H9 (cell line): Measurements from ENCODE around the gene DALRD3. TPM values are rescaled to one million over a fixed set of nuclear protein-coding genes. Genes with fewer than 3 reads are reported as not detected.

Source experiments
- DNase-seq: peaks from one replicate; pipeline ENCODE4 v3.0.0-alpha.2; 2017
- H2AFZ ChIP-seq: one replicate; pipeline ENCODE4 v1.6.1; 2013; ENCODE audit warnings: mild to moderate bottlenecking, low read length, control low read depth, moderate library complexity
- H2AK5ac ChIP-seq: 2 replicates; pipeline ENCODE4 v1.6.1; 2013; ENCODE audit warnings: low read length, control low read depth, mixed read lengths; ENCODE audit not compliant: insufficient read length
- H2BK120ac ChIP-seq: one replicate; pipeline ENCODE4 v1.6.1; 2013; ENCODE audit warnings: low read depth, mild to moderate bottlenecking, low read length, control low read depth, inconsistent platforms; ENCODE audit not compliant: poor library complexity, severe bottlenecking
- H2BK12ac ChIP-seq: 2 replicates; pipeline ENCODE4 v1.6.1; 2013; ENCODE audit warnings: low read length, control low read depth, mixed read lengths, low read depth; ENCODE audit not compliant: insufficient read length
- H2BK15ac ChIP-seq: 2 replicates; pipeline ENCODE4 v1.6.1; 2013; ENCODE audit warnings: low read depth, low read length, control low read depth
- H2BK20ac ChIP-seq: one replicate; pipeline ENCODE4 v1.6.1; 2013; ENCODE audit warnings: low read depth, mild to moderate bottlenecking, low read length, control low read depth, inconsistent platforms; ENCODE audit not compliant: poor library complexity, severe bottlenecking
- H2BK5ac ChIP-seq: 2 replicates; pipeline ENCODE4 v1.6.1; 2013; ENCODE audit warnings: low read length, control low read depth, mixed read lengths; ENCODE audit not compliant: insufficient read length
- H3K14ac ChIP-seq: 2 replicates; pipeline ENCODE4 v1.6.1; 2013; ENCODE audit warnings: low read length, control low read depth; ENCODE audit not compliant: insufficient read depth
- H3K18ac ChIP-seq: 2 replicates; pipeline ENCODE4 v1.6.1; 2013; ENCODE audit warnings: low read depth, mild to moderate bottlenecking, mixed read lengths, low read length, control low read depth; ENCODE audit not compliant: insufficient read length
- H3K23ac ChIP-seq: 2 replicates; pipeline ENCODE4 v1.6.1; 2013; ENCODE audit warnings: low read length, control low read depth, mixed read lengths, low read depth; ENCODE audit not compliant: insufficient read length
- H3K23me2 ChIP-seq: 2 replicates; pipeline ENCODE4 v1.6.1; 2013; ENCODE audit warnings: low read depth, mild to moderate bottlenecking, mixed read lengths, low read length, control low read depth; ENCODE audit not compliant: insufficient read length, poor library complexity, severe bottlenecking
- H3K27ac ChIP-seq: 2 replicates; pipeline ENCODE4 v1.5.1; 2013; ENCODE audit warnings: low read length, control low read depth, mixed read lengths, low read depth; ENCODE audit not compliant: insufficient read length
- H3K27me3 ChIP-seq: 2 replicates; pipeline ENCODE4 v1.6.1; 2013; ENCODE audit warnings: low read length, control low read depth, inconsistent platforms; ENCODE audit not compliant: insufficient read depth
- H3K4ac ChIP-seq: 2 replicates; pipeline ENCODE4 v1.6.1; 2013; ENCODE audit warnings: low read depth, mild to moderate bottlenecking, control low read depth, inconsistent platforms, low read length, moderate library complexity
- H3K4me1 ChIP-seq: 2 replicates; pipeline ENCODE4 v1.6.1; 2013; ENCODE audit warnings: low read length, control low read depth, inconsistent platforms; ENCODE audit not compliant: insufficient read depth
- H3K4me2 ChIP-seq: 2 replicates; pipeline ENCODE4 v1.6.1; 2013; ENCODE audit warnings: low read length, control low read depth, mixed read lengths; ENCODE audit not compliant: insufficient read length, insufficient read depth
- H3K56ac ChIP-seq: 2 replicates; pipeline ENCODE4 v1.6.1; 2013; ENCODE audit warnings: low read depth, mild to moderate bottlenecking, mixed read lengths, low read length, control low read depth; ENCODE audit not compliant: insufficient read length
- H3K79me1 ChIP-seq: 2 replicates; pipeline ENCODE4 v1.6.1; 2013; ENCODE audit warnings: low read depth, mild to moderate bottlenecking, moderate library complexity, low read length, control low read depth, inconsistent platforms; ENCODE audit not compliant: insufficient read depth, poor library complexity, severe bottlenecking
- H3K79me2 ChIP-seq: 2 replicates; pipeline ENCODE4 v1.6.1; 2013; ENCODE audit warnings: low read length, control low read depth, inconsistent platforms; ENCODE audit not compliant: insufficient read depth
- H3K9ac ChIP-seq: 2 replicates; pipeline ENCODE4 v1.6.1; 2013; ENCODE audit warnings: low read length, control low read depth, mixed read lengths; ENCODE audit not compliant: insufficient read length; ENCODE audit errors: extremely low read depth
- H3K9me3 ChIP-seq: one replicate; pipeline ENCODE4 v1.6.1; 2013; ENCODE audit warnings: low read depth, low read length, inconsistent platforms; ENCODE audit not compliant: control insufficient read depth
- H3T11ph ChIP-seq: one replicate; pipeline ENCODE4 v1.6.1; 2013; ENCODE audit warnings: mild to moderate bottlenecking, low read length, control low read depth, inconsistent platforms
- H4K20me1 ChIP-seq: one replicate; pipeline ENCODE4 v1.6.1; 2013; ENCODE audit not compliant: control insufficient read depth, insufficient read length, insufficient read depth
- H4K5ac ChIP-seq: 2 replicates; pipeline ENCODE4 v1.6.1; 2013; ENCODE audit warnings: low read depth, mild to moderate bottlenecking, mixed read lengths, low read length, control low read depth; ENCODE audit not compliant: insufficient read length
- H4K8ac ChIP-seq: replicated peaks from 2 replicates; pipeline ENCODE4 v1.6.1; 2013; ENCODE audit warnings: low read length, control low read depth, mixed read lengths, low read depth; ENCODE audit not compliant: insufficient read length
- H4K91ac ChIP-seq: 2 replicates; pipeline ENCODE4 v1.6.1; 2013; ENCODE audit warnings: low read depth, mild to moderate bottlenecking, moderate library complexity, mixed read lengths, low read length, control low read depth; ENCODE audit not compliant: insufficient read length
- H3K27ac Mint-ChIP-seq, 3 experiments: 2 replicates in 2 of 3; 3 replicates in 1 of 3; pipeline ENCODE4 v1.8.0; 2020 to 2021; ENCODE audit warnings: mixed read lengths in 3 of 3, mild to moderate bottlenecking in 1 of 3, moderate library complexity in 1 of 3
- H3K27me3 Mint-ChIP-seq: 2 replicates; pipeline ENCODE4 v1.8.0; 2021; ENCODE audit warnings: low read depth, mild to moderate bottlenecking, moderate library complexity, mixed read lengths
- H3K36me3 Mint-ChIP-seq, 3 experiments: 2 replicates in 2 of 3; 3 replicates in 1 of 3; pipeline ENCODE4 v1.8.0; 2020 to 2021; ENCODE audit warnings: low read depth in 3 of 3, mixed read lengths in 3 of 3; ENCODE audit not compliant: insufficient read depth in 1 of 3
- H3K4me1 Mint-ChIP-seq, 2 experiments: 2 replicates each; pipeline ENCODE4 v1.8.0; 2020; ENCODE audit warnings: mixed read lengths in 2 of 2
- H3K4me3 Mint-ChIP-seq, 2 experiments: 2 replicates in 1 of 2; 3 replicates in 1 of 2; pipeline ENCODE4 v1.8.0; 2020 to 2021; ENCODE audit warnings: mild to moderate bottlenecking in 2 of 2, mixed read lengths in 2 of 2, moderate library complexity in 1 of 2
- H3K9me3 Mint-ChIP-seq, 2 experiments: 2 replicates in 1 of 2; 3 replicates in 1 of 2; pipeline ENCODE4 v1.8.0; 2020; ENCODE audit warnings: mild to moderate bottlenecking in 2 of 2, mixed read lengths in 2 of 2, moderate library complexity in 1 of 2
- WGBS: extraction: QIAGEN DNeasy Blood & Tissue Kit; methylation state at CpG from one replicate; pipeline ENCODE4 v1.1.7; 2013; ENCODE audit warnings: missing lambda C conversion rate, low lambda C conversion rate, mixed read lengths; ENCODE audit not compliant: insufficient read length; ENCODE audit errors: extremely low coverage; 5-methylcytosine and 5-hydroxymethylcytosine counted together
- total RNA-seq: library from RNA; stranded (reverse); gene quantifications from 2 replicates; pipeline ENCODE4 v1.2.1, GENCODE V29; 2021
- TF ChIP-seq, protein P1 (sequence below): fragments of 200-600 bp; sonication (generic); conservative IDR thresholded peaks from 3 replicates; pipeline ENCODE4 v1.8.0; 2021; ENCODE audit warnings: antibody characterized with exemption, mild to moderate bottlenecking

The DALRD3 gene
- total RNA-seq, 1 experiment from 2014 or later: 32.3 TPM

DNA sequence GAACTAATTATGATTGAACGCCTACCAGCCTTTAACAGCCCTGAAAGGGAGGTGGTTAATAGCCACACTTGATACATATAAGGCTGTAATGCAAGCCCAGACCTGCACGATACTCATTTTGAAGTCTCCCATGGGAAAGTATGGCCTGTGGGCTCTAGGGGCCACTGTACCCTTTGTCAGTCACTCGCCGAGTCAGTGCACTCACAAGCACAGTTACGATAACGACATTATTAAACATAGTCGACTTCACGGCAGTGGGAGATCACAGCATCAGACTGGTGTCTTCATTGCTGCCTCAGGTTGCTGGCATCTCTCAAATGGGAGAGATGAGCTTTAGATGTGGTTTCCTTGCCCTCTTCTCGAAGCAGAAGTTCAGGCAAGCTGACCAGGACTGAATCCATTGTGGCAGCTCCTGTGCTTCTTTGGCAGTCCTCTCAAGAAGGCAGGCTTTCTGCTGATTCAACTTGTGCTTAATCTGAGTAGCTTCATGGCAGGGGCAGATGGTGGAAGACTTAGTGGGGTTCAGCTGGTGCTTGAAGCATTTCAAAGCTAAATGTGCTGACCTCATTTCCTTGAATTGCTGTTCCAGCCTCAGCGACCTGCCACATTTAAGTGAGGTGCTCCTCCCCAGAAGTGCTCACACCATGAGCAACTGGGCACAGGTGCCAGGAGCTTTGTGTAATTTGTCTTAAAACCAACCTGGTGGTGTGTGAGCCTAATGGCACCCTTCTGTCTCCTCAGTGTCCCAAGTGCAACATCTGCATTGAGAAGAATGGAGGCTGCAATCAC is 44.1 kb downstream of the DALRD3 start:
- Histone ChIP-seq H3K4me1 (no peaks in the 10 kb centered on the region), H3K14ac (no peak overlapping the region), H3K4ac (no peak overlapping the region), H4K5ac (no peak overlapping the region), H3K9me3 (no peaks in the 10 kb centered on the region), H2AK5ac (no peak overlapping the region), H3K27me3 (no peaks in the 10 kb centered on the region; the same call in 1 of the 2 replicates), H2BK120ac (no peak overlapping the region), H3K79me1 (no peaks in the 10 kb centered on the region), H2BK5ac (no peak overlapping the region), H4K91ac (no peak overlapping the region), H4K8ac (no peak overlapping the region), H2BK20ac (no peak overlapping the region), H3K18ac (no peak overlapping the region), H3K23me2 (no peaks in the 10 kb centered on the region), H3K9ac (no peak overlapping the region), H3K79me2 (no peaks in the 10 kb centered on the region), H3K56ac (no peak overlapping the region), H2BK12ac (no peak overlapping the region), H3T11ph (no peak overlapping the region), H3K23ac (no peak overlapping the region), H2AFZ (no peak overlapping the region), H3K4me2 (no peak overlapping the region), H4K20me1 (no peaks in the 10 kb centered on the region), H2BK15ac (no peak overlapping the region), H3K27ac (no peak overlapping the region)
- Mint-ChIP-seq H3K27me3 (no peaks in the 10 kb centered on the region), H3K9me3 (no peaks in the 10 kb centered on the region), H3K4me1 (no peaks in the 10 kb centered on the region), H3K27ac (no peak overlapping the region), H3K4me3 (no peak overlapping the region), H3K36me3 (peaks cover 41 to 86% (median 75%) of the 10 kb centered on the region in 3 experiments; a peak in 6 of 7 replicates)
- TF ChIP-seq, protein P1, sequence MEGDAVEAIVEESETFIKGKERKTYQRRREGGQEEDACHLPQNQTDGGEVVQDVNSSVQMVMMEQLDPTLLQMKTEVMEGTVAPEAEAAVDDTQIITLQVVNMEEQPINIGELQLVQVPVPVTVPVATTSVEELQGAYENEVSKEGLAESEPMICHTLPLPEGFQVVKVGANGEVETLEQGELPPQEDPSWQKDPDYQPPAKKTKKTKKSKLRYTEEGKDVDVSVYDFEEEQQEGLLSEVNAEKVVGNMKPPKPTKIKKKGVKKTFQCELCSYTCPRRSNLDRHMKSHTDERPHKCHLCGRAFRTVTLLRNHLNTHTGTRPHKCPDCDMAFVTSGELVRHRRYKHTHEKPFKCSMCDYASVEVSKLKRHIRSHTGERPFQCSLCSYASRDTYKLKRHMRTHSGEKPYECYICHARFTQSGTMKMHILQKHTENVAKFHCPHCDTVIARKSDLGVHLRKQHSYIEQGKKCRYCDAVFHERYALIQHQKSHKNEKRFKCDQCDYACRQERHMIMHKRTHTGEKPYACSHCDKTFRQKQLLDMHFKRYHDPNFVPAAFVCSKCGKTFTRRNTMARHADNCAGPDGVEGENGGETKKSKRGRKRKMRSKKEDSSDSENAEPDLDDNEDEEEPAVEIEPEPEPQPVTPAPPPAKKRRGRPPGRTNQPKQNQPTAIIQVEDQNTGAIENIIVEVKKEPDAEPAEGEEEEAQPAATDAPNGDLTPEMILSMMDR: no peak
- no CpG with 5 or more reads among the region's 10 CpGs for WGBS
- no peak for DNase-seq
